Thyroid gland (tissue), 4 donors: ENCODE measurements around the gene ZBTB40.

Experiments used
- POLR2A ChIP-seq, 2 donors: fragments of 450-650 bp; IDR thresholded peaks; one replicate each; pipeline ENCODE4 v1.6.1; 2017; ENCODE audit warnings: antibody characterized with exemption in 2 of 2, mild to moderate bottlenecking in 2 of 2, moderate library complexity in 1 of 2
- TF ChIP-seq, protein P1 (sequence below), 6 experiments: fragments of 200-600 bp in 3 of 6; fragments of 450-650 bp in 3 of 6; sonication (generic) in 3 of 6; IDR thresholded peaks; one replicate each; pipeline ENCODE4 v1.5.1; 2016 to 2019; ENCODE audit warnings: antibody characterized with exemption in 6 of 6, mild to moderate bottlenecking in 2 of 6, inconsistent platforms in 1 of 6, moderate library complexity in 1 of 6

DNA sequence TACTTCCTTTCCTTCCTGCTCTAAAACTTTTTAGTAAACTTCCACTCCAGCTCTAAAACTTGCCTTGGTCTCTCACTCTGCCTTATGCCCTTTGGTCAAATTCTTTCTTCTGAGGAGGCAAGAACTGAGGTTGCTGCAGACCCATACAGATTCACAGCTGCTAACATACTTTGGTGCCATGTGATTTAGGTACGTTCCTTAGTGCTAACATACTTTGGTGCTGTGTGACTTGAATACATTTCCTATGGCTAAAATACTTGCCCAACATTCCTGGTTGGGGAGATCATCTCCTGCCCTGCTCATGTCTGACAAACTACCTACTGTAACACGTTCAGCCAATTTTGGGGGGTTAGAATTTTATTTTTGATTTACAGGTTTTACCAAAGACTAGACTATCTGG is 6.8 kb upstream of the ZBTB40 start:
- TF ChIP-seq, protein P1, sequence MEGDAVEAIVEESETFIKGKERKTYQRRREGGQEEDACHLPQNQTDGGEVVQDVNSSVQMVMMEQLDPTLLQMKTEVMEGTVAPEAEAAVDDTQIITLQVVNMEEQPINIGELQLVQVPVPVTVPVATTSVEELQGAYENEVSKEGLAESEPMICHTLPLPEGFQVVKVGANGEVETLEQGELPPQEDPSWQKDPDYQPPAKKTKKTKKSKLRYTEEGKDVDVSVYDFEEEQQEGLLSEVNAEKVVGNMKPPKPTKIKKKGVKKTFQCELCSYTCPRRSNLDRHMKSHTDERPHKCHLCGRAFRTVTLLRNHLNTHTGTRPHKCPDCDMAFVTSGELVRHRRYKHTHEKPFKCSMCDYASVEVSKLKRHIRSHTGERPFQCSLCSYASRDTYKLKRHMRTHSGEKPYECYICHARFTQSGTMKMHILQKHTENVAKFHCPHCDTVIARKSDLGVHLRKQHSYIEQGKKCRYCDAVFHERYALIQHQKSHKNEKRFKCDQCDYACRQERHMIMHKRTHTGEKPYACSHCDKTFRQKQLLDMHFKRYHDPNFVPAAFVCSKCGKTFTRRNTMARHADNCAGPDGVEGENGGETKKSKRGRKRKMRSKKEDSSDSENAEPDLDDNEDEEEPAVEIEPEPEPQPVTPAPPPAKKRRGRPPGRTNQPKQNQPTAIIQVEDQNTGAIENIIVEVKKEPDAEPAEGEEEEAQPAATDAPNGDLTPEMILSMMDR (IDR thresholded peaks at IDR 0.05): no peak
- TF ChIP-seq POLR2A (IDR thresholded peaks at IDR 0.05): no peak
